Gastrocnemius medialis (tissue), 4 donors: ENCODE results near the gene TMEM139.

Experiments
- POLR2A ChIP-seq, 2 donors: fragments of 450-650 bp; IDR thresholded peaks; one replicate each; pipeline ENCODE4 v1.6.1; 2017; ENCODE audit warnings: antibody characterized with exemption in 2 of 2, mild to moderate bottlenecking in 2 of 2, moderate library complexity in 2 of 2
- TF ChIP-seq, protein P1 (sequence below), 5 experiments: fragments of 450-650 bp in 3 of 5; fragments of 200-600 bp in 2 of 5; sonication (generic) in 2 of 5; IDR thresholded peaks in 4 of 5; conservative IDR thresholded peaks in 1 of 5; 1 replicate in 4 of 5; 2 replicates in 1 of 5; pipeline ENCODE4 v1.5.1; 2016 to 2019; ENCODE audit warnings: antibody characterized with exemption in 5 of 5, mild to moderate bottlenecking in 3 of 5, moderate library complexity in 3 of 5

DNA sequence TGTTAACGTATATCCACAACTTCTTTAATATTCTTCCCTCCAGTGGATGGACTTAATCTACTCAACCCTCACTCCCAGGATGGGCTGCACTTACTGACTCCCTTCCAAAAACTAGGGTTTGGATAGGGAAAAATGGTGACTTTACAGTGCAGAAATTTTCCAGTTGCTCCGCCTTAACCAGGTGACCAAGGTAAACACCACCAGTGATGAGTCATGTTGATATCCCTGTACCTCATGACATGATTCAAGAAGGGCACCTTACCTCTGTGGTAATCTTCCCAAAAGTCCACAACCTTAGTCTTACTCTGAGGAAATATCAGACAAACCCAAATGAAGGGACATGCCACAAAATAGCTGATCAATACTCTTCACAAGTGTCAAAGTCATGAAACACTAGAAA is 25.0 kb upstream of the TMEM139 start:
- TF ChIP-seq, protein P1, sequence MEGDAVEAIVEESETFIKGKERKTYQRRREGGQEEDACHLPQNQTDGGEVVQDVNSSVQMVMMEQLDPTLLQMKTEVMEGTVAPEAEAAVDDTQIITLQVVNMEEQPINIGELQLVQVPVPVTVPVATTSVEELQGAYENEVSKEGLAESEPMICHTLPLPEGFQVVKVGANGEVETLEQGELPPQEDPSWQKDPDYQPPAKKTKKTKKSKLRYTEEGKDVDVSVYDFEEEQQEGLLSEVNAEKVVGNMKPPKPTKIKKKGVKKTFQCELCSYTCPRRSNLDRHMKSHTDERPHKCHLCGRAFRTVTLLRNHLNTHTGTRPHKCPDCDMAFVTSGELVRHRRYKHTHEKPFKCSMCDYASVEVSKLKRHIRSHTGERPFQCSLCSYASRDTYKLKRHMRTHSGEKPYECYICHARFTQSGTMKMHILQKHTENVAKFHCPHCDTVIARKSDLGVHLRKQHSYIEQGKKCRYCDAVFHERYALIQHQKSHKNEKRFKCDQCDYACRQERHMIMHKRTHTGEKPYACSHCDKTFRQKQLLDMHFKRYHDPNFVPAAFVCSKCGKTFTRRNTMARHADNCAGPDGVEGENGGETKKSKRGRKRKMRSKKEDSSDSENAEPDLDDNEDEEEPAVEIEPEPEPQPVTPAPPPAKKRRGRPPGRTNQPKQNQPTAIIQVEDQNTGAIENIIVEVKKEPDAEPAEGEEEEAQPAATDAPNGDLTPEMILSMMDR (IDR thresholded peaks at IDR 0.05 in 4 of 5, conservative IDR thresholded peaks at IDR 0.05 in 1 of 5) = no peak
- TF ChIP-seq POLR2A (IDR thresholded peaks at IDR 0.05) = no peak
